DMS79 treated with DMSO at 0.1 percent for 48 hours (cell line): ENCODE measurements around the gene RUNX1.

Experiments used
- DNase-seq: peaks from one replicate; lab custom pipeline; 2025; lab: John Stamatoyannopoulos, UW

The RUNX1 gene

GRCh38 chr21:34783815-34784214 lies 265.3 kb downstream of the RUNX1 start:
- DNase-seq = no peak

- DNase-seq = no peak
These were observed 266.4 kb downstream of the RUNX1 start for GRCh38 chr21:34782506-34783360.

- no peak for DNase-seq
These were observed 267.6 kb downstream of the RUNX1 start for GRCh38 chr21:34781526-34781925.

GRCh38 chr21:34779860-34780259 lies 269.2 kb downstream of the RUNX1 start:
- DNase-seq = no peak

GRCh38 chr21:34775793-34776192 lies 273.3 kb downstream of the RUNX1 start:
- no peak for DNase-seq

- no peak for DNase-seq
These were observed 274.4 kb downstream of the RUNX1 start for GRCh38 chr21:34774750-34775149.

- DNase-seq = no peak
These were observed 277.5 kb downstream of the RUNX1 start for GRCh38 chr21:34771512-34772028.

- DNase-seq = no peak
These were observed 278.5 kb downstream of the RUNX1 start for GRCh38 chr21:34770576-34770975.

GRCh38 chr21:34768326-34768725 lies 280.8 kb downstream of the RUNX1 start:
- DNase-seq = no peak

GRCh38 chr21:34766862-34767261 lies 282.2 kb downstream of the RUNX1 start:
- DNase-seq = no peak

- no peak for DNase-seq
These were observed 283.5 kb downstream of the RUNX1 start for GRCh38 chr21:34765619-34766018.

- no peak for DNase-seq
These were observed 284.3 kb downstream of the RUNX1 start for GRCh38 chr21:34764715-34765284.

GRCh38 chr21:34762786-34763185 lies 286.3 kb downstream of the RUNX1 start:
- DNase-seq = no peak

GRCh38 chr21:34761758-34762330 lies 287.3 kb downstream of the RUNX1 start:
- DNase-seq = no peak

- no peak for DNase-seq
These were observed 294.1 kb downstream of the RUNX1 start for GRCh38 chr21:34754690-34755647.

GRCh38 chr21:34748862-34749261 lies 300.2 kb downstream of the RUNX1 start:
- DNase-seq = no peak

- DNase-seq = peak; percentile 83
These were observed 303.4 kb downstream of the RUNX1 start for GRCh38 chr21:34745557-34746255.

- no peak for DNase-seq
These were observed 304.3 kb downstream of the RUNX1 start for GRCh38 chr21:34744801-34745200.

GRCh38 chr21:34743831-34744230 lies 305.3 kb downstream of the RUNX1 start:
- no peak for DNase-seq

GRCh38 chr21:34743285-34743684 lies 305.8 kb downstream of the RUNX1 start:
- no peak for DNase-seq

GRCh38 chr21:34740198-34740597 lies 308.9 kb downstream of the RUNX1 start:
- no peak for DNase-seq
